SW 1271 (cell line): Measurements from ENCODE around the gene KRTAP12-4.
"Not testable (repeated sequence)": the region's sequence is repeated elsewhere in the genome, so short reads cannot be mapped to it uniquely, and the experiment has no call there.

Experiments
- DNase-seq, 2 experiments: peaks; one replicate each; lab custom pipeline; 2025; lab: John Stamatoyannopoulos, UW

KRTAP12-4 gene

DNA sequence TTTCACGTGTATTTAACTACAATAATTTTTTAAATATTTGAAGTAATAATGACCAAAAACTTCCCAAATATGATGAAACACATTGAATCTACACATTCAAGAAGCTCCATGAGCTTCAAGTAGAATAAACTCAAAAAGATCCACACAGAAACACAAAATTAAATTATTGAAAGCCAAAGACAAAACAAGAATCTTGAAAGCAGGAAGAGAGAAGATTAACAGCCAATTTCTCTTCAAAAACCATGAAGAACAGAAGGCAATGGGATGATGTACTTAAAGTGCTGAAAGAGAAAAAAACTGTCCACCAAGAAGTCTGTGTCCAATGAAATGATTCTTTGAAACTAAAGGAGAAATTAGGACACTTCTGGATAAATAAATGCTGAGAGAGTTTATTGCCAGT is 22.4 kb downstream of the KRTAP12-4 start:
- peak in 1 of 2 experiments; percentile 0 for DNase-seq

- DNase-seq: no peak
Measured at GRCh38 chr21:44630440-44630839, 24.0 kb downstream of the KRTAP12-4 start.

GRCh38 chr21:44628707-44629391 is 25.6 kb downstream of the KRTAP12-4 start:
- no peak for DNase-seq

GRCh38 chr21:44627831-44628233 is 26.6 kb downstream of the KRTAP12-4 start:
- DNase-seq: not testable (repeated sequence)

- not testable (repeated sequence) for DNase-seq
Measured at GRCh38 chr21:44627181-44627822, 27.2 kb downstream of the KRTAP12-4 start.

GRCh38 chr21:44626673-44627143 is 27.8 kb downstream of the KRTAP12-4 start, which contains the start of gene KRTAP10-9:
TSS of gene KRTAP10-9 (plus strand) at chr21:44627093. CDS start at chr21:44627172, 79 bp downstream.
- no peak for DNase-seq

GRCh38 chr21:44626262-44626661 is 28.2 kb downstream of the KRTAP12-4 start:
- DNase-seq: no peak

DNA sequence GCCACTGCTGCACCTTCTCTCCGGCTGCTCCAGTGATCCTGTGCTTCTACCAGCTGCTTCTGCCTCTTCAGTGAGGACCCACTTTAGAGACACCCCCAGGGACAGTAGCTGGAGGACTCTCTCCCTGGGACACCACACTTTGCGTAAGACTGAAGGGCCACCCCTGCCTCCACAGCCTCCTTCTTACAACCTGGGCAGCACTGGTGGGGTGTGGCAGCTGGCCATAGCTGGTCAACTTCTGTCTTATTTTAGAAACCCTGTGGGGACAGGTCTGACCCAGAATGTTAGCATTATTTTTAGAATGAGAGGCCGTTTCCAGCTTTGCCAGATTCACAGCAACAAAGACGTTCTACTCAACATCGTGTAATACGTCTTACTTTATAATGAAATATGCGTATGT is 28.7 kb downstream of the KRTAP12-4 start:
- DNase-seq: no peak

- no peak for DNase-seq
Measured at GRCh38 chr21:44623575-44623974, 30.9 kb downstream of the KRTAP12-4 start.

DNA sequence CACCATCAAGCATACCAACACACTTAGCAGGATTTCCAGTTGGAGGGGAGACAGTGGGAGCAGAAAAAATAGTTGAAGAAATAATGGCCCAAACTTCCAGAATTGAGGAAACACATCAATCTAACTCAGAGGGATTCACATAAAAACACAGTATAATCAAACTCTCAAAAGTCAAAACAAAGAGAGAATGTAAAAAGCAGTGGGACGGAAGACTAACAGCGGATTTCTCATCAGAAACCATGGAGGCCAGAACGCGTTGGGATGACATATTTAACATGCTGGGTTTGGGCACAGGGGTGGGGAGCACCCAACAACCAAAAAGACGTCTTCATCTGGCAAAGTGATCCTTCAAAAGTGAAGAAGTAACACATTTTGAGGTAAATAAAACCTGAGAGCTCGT is 34.6 kb downstream of the KRTAP12-4 start:
- DNase-seq: no peak

DNA sequence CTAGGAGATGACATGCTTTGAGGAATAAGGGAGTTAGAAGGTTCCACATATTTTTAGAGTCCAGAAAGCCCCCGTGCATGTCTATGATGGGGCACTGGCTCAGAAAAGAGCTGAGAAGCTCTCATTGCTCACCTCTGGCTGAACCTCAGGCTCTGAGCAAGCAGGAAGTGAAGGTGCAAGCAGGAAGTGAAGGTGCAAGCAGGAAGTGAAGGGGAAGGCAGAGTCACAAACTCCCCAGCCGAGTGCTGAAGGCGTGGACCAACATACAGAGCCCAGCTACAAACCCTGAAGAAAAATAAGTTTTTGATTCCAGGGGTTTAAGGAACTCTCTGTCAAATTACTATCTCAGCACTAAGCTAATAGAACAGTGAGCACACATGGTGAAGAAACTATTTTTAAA is 35.5 kb downstream of the KRTAP12-4 start:
- DNase-seq: no peak

DNA sequence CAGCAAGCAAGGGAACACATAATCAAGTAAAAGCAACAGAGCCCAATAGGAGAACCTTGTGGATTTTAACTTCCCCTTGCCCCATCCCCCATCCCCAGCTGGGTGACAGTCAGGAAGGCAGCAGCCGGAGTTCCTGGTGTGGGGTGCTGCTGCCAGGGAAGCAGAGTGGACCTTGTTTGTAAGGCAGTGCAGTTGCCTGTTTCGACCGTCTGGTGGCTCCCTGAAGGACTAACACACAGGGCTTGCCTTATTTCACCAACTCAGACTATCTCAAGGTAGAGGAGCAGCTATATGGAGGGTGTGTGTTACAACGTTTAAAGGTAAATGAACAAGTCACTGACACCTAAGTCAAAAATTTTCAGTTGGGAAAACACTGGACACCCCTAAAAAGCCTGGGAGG is 36.0 kb downstream of the KRTAP12-4 start:
- DNase-seq: no peak

- DNase-seq: no peak
Measured at GRCh38 chr21:44617071-44617501, 37.4 kb downstream of the KRTAP12-4 start.

- no peak for DNase-seq
Measured at GRCh38 chr21:44616591-44616926, 37.9 kb downstream of the KRTAP12-4 start.

GRCh38 chr21:44615911-44616590 is 38.4 kb downstream of the KRTAP12-4 start:
- no peak for DNase-seq

DNA sequence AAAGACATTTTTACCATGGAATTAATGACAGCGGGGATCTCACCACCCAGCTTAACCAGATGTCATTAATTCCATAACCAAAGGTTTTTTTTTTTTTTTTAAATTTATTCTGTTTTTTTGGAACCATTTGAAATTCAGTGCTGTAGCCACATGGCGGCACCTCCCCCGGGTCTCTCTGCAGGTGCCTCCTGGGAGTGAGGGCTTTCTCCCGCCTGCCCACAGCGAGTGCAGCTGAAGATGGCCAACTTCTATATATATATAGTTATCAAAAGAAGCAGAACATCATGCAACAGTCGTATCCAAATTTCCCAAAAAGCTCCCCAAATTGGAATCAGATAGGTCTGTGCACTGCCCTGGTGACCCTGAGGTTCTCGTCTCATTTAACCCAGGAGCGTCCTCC is 39.0 kb downstream of the KRTAP12-4 start:
- no peak for DNase-seq

GRCh38 chr21:44614961-44615391 is 39.5 kb downstream of the KRTAP12-4 start:
- DNase-seq: no peak

DNA sequence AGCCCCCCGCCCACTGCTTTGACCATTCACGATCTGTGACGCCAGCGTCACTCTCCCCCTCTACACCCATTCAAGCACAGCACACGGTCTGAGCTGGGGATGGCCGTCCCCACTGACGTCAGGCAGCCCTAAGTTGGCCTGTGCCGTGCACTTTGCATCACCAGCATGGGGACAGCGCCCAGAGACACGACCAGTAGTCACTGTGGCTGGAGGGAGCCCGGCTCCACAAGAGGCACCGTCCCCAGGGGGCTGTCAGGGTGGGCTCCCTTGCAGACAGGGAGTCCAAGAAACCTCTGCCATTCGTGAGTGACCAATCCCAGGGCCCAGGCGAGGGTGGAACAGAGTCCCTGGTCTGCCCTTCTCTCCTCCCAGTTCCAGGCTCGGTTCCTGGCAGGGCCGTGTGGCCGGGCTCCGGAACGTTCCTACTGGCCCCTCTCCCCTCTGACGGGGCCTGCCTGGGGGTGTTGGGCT is 40.3 kb downstream of the KRTAP12-4 start:
- DNase-seq: no peak

- no peak for DNase-seq
Measured at GRCh38 chr21:44613386-44614155, 40.9 kb downstream of the KRTAP12-4 start.

GRCh38 chr21:44612669-44613229 is 41.7 kb downstream of the KRTAP12-4 start:
- no peak for DNase-seq

- no peak for DNase-seq
Measured at GRCh38 chr21:44612029-44612486, 42.4 kb downstream of the KRTAP12-4 start, which contains the start of gene KRTAP10-8. TSS of gene KRTAP10-8 (plus strand) at chr21:44612079. CDS start at chr21:44612101, 22 bp downstream.
